PFSK-1 (cell line): ENCODE results near the gene ACE.

ENCODE experiments used
- FOXP2 ChIP-seq: optimal IDR thresholded peaks from 2 replicates; pipeline ENCODE3; 2011; ENCODE audit warnings: borderline replicate concordance, control low read depth, inconsistent platforms; ENCODE audit not compliant: insufficient read depth; ENCODE audit errors: extremely low read length, extremely low read depth
- POLR2AphosphoS5 ChIP-seq: IDR thresholded peaks from 2 replicates; pipeline ENCODE4 v1.6.1; 2012; ENCODE audit warnings: low read depth, mild to moderate bottlenecking, control low read depth, low read length, moderate library complexity
- REST ChIP-seq, 2 experiments: IDR thresholded peaks; 2 replicates each; pipeline versions ENCODE4 v1.6.1 to v1.8.0; 2011 to 2012; ENCODE audit warnings: low read depth in 2 of 2, low read length in 2 of 2, control low read depth in 1 of 2, inconsistent platforms in 1 of 2, mild to moderate bottlenecking in 1 of 2, moderate library complexity in 1 of 2; ENCODE audit not compliant: insufficient read depth in 1 of 2
- SIN3A ChIP-seq: IDR thresholded peaks from 2 replicates; pipeline ENCODE4 v1.6.1; 2012; ENCODE audit warnings: mild to moderate bottlenecking, low read length, moderate library complexity, borderline replicate concordance; ENCODE audit not compliant: insufficient read depth
- TAF1 ChIP-seq: IDR thresholded peaks from 2 replicates; pipeline ENCODE4 v1.6.1; 2012; ENCODE audit warnings: low read length, control low read depth, borderline replicate concordance; ENCODE audit not compliant: insufficient read depth

Gene ACE

GRCh38 chr17:63523253-63523855 lies 46.5 kb downstream of the ACE start, which contains the start of gene KCNH6:
TSS of gene KCNH6 (plus strand) at chr17:63523358. CDS start at chr17:63523414, 56 bp downstream.
- TF ChIP-seq FOXP2 (no peak), POLR2AphosphoS5 (no peak), TAF1 (no peak), REST (IDR thresholded peaks at IDR 0.05; ENCODE audit: insufficient read depth in 1 of 2, low read depth in 2 of 2, low read length in 2 of 2) (peak in 1 of 2 experiments; percentile 29; a peak in 2 of 4 replicates)

- no peak for TF ChIP-seq FOXP2
- no peak for TF ChIP-seq SIN3A
- no peak for TF ChIP-seq TAF1
- no peak; a peak in 1 of 4 replicates for TF ChIP-seq REST (IDR thresholded peaks at IDR 0.05; ENCODE audit: insufficient read depth in 1 of 2, low read depth in 2 of 2, low read length in 2 of 2)
- TF ChIP-seq POLR2AphosphoS5: no peak
These were observed 47.2 kb downstream of the ACE start for GRCh38 chr17:63524051-63524450.

GRCh38 chr17:63525190-63525946 lies 48.5 kb downstream of the ACE start:
- TF ChIP-seq POLR2AphosphoS5 (no peak), FOXP2 (no peak), SIN3A (no peak), TAF1 (no peak), REST (IDR thresholded peaks at IDR 0.05; ENCODE audit: insufficient read depth in 1 of 2, low read depth in 2 of 2, low read length in 2 of 2) (no peak)

- TF ChIP-seq POLR2AphosphoS5 (no peak), SIN3A (no peak), REST (IDR thresholded peaks at IDR 0.05; ENCODE audit: insufficient read depth in 1 of 2, low read depth in 2 of 2, low read length in 2 of 2) (no peak)
These were observed 50.0 kb downstream of the ACE start for GRCh38 chr17:63526861-63527260.

GRCh38 chr17:63528183-63528582 lies 51.3 kb downstream of the ACE start:
- TF ChIP-seq SIN3A: no peak
